Brain microvascular endothelial cell (primary cell): ENCODE data around the gene LRRN3.
"Not testable (repeated sequence)": the region's sequence is repeated elsewhere in the genome, so short reads cannot be mapped to it uniquely, and the experiment has no call there.

Source experiments
- DNase-seq: peaks from one replicate; pipeline ENCODE4 v3.0.0-alpha.2; 2020
- H3K27ac ChIP-seq: fragments of 250-450 bp; sonication (Bioruptor Pico); 2 replicates; pipeline ENCODE4 v1.5.1; 2020; ENCODE audit warnings: mild to moderate bottlenecking, moderate library complexity
- H3K27me3 ChIP-seq: fragments of 250-450 bp; sonication (Bioruptor Pico); replicated peaks from 2 replicates; pipeline ENCODE4 v1.5.1; 2020; ENCODE audit warnings: mild to moderate bottlenecking
- H3K36me3 ChIP-seq: fragments of 250-450 bp; sonication (Bioruptor Pico); replicated peaks from 2 replicates; pipeline ENCODE4 v1.5.1; 2020; ENCODE audit warnings: mild to moderate bottlenecking
- H3K4me3 ChIP-seq: 2 replicates; pipeline ENCODE4 v1.5.1; 2011; ENCODE audit warnings: low read depth, mild to moderate bottlenecking, control low read depth, low read length, moderate library complexity
- CTCF ChIP-seq: IDR thresholded peaks from 2 replicates; pipeline ENCODE4 v1.5.1; 2011; ENCODE audit warnings: low read depth, mild to moderate bottlenecking, moderate library complexity, low read length, control low read depth, inconsistent platforms; ENCODE audit errors: missing control alignments
- in situ Hi-C: cut with HindIII; loops from 2 replicates; pipeline ENCODE4 v1.10.0; 2017; ENCODE audit warnings: low sequenced_read_pairs, low pct_ligation_motif_present

LRRN3 gene

GRCh38 chr7:111059833-111060232 lies 31.1 kb upstream of the LRRN3 start:
- H3K27ac ChIP-seq = no peak overlapping the region
- TF ChIP-seq CTCF = no peak
- no peaks in the 10 kb centered on the region for H3K36me3 ChIP-seq
- in situ Hi-C loops = no loop called here
- H3K4me3 ChIP-seq = no peak overlapping the region
- no peaks in the 10 kb centered on the region for H3K27me3 ChIP-seq
- DNase-seq = no peak

GRCh38 chr7:111063166-111063565 lies 27.8 kb upstream of the LRRN3 start:
- Histone ChIP-seq H3K27ac (no peak overlapping the region), H3K36me3 (no peaks in the 10 kb centered on the region), H3K4me3 (no peak overlapping the region), H3K27me3 (no peaks in the 10 kb centered on the region)
- in situ Hi-C loops = no loop called here
- DNase-seq = no peak
- no peak for TF ChIP-seq CTCF

GRCh38 chr7:111067251-111067650 lies 23.7 kb upstream of the LRRN3 start:
- in situ Hi-C loops = no loop called here

GRCh38 chr7:111067682-111068081 lies 23.2 kb upstream of the LRRN3 start:
- in situ Hi-C loops = no loop called here
- Histone ChIP-seq H3K36me3 (no peaks in the 10 kb centered on the region), H3K27me3 (no peaks in the 10 kb centered on the region), H3K27ac (no peak overlapping the region), H3K4me3 (no peak overlapping the region)
- no peak for DNase-seq
- no peak for TF ChIP-seq CTCF

More at GRCh38 chr7:111067251-111067650, 23.7 kb upstream of the LRRN3 start:
- Histone ChIP-seq H3K27me3 (no peaks in the 10 kb centered on the region), H3K27ac (no peak overlapping the region), H3K36me3 (no peaks in the 10 kb centered on the region), H3K4me3 (no peak overlapping the region)
- no peak for TF ChIP-seq CTCF
- no peak for DNase-seq

GRCh38 chr7:111068618-111069017 lies 22.3 kb upstream of the LRRN3 start:
- in situ Hi-C loops = no loop called here
- Histone ChIP-seq H3K4me3 (no peak overlapping the region), H3K27ac (no peak overlapping the region), H3K27me3 (no peaks in the 10 kb centered on the region), H3K36me3 (no peaks in the 10 kb centered on the region)
- DNase-seq = no peak
- no peak for TF ChIP-seq CTCF

GRCh38 chr7:111071556-111071955 lies 19.4 kb upstream of the LRRN3 start:
- in situ Hi-C loops = no loop called here
- Histone ChIP-seq H3K36me3 (no peaks in the 10 kb centered on the region), H3K27me3 (no peaks in the 10 kb centered on the region), H3K4me3 (no peak overlapping the region), H3K27ac (no peak overlapping the region)
- DNase-seq = no peak
- no peak for TF ChIP-seq CTCF

GRCh38 chr7:111072658-111073057 lies 18.3 kb upstream of the LRRN3 start:
- H3K4me3 ChIP-seq, H3K27ac ChIP-seq, H3K36me3 ChIP-seq, in situ Hi-C loops, H3K27me3 ChIP-seq: not testable (repeated sequence)
- DNase-seq = peak; percentile 45
